Natural killer cell (primary cell): ENCODE results near the gene SDC3. TPM values are rescaled to one million over a fixed set of nuclear protein-coding genes. Genes with fewer than 3 reads are reported as not detected.

Source experiments
- ATAC-seq, 3 donors: fragments of 150-1000 bp in 2 of 3; fragments of 200-7000 bp in 1 of 3; cut with Tn5 transposase; 1 replicate in 1 of 3; 2 replicates in 2 of 3; pipeline ENCODE4 v1.10.0; 2021; ENCODE audit warnings: mild to moderate bottlenecking in 2 of 3, moderate library complexity in 2 of 3
- DNase-seq, 2 donors: peaks; one replicate each; pipeline versions ENCODE4 v3.0.0 to v3.0.0-alpha.2; 2013 to 2021; ENCODE audit warnings: mixed read lengths in 1 of 2
- H3K27ac ChIP-seq: one replicate; pipeline ENCODE4 v1.5.1; 2013; ENCODE audit warnings: mild to moderate bottlenecking, low read length
- H3K27me3 ChIP-seq: one replicate; pipeline ENCODE4 v1.6.1; 2013; ENCODE audit warnings: low read length; ENCODE audit not compliant: control insufficient read depth, insufficient read depth
- H3K36me3 ChIP-seq: one replicate; pipeline ENCODE4 v1.6.1; 2013; ENCODE audit warnings: low read length; ENCODE audit not compliant: control insufficient read depth, insufficient read depth
- H3K4me1 ChIP-seq: one replicate; pipeline ENCODE4 v1.6.1; 2013; ENCODE audit warnings: low read length; ENCODE audit not compliant: control insufficient read depth, insufficient read depth
- H3K4me3 ChIP-seq: one replicate; pipeline ENCODE4 v1.5.1; 2013; ENCODE audit warnings: low read length
- H3K9me3 ChIP-seq: one replicate; pipeline ENCODE4 v1.6.1; 2013; ENCODE audit warnings: low read length; ENCODE audit not compliant: control insufficient read depth, insufficient read depth
- H3K27ac Mint-ChIP-seq, 2 donors: one replicate each; pipeline ENCODE4 v1.8.0; 2022; ENCODE audit warnings: mild to moderate bottlenecking in 2 of 2, mixed read lengths in 2 of 2, moderate library complexity in 1 of 2
- H3K27me3 Mint-ChIP-seq, 2 donors: one replicate each; pipeline ENCODE4 v1.8.0; 2022; ENCODE audit warnings: low read depth in 2 of 2, mixed read lengths in 2 of 2
- H3K36me3 Mint-ChIP-seq: one replicate; pipeline ENCODE4 v1.8.0; 2022; ENCODE audit warnings: mixed read lengths
- H3K4me1 Mint-ChIP-seq, 2 donors: one replicate each; pipeline ENCODE4 v1.8.0; 2022; ENCODE audit warnings: mixed read lengths in 2 of 2
- H3K4me3 Mint-ChIP-seq: one replicate; pipeline ENCODE4 v1.8.0; 2022; ENCODE audit warnings: mild to moderate bottlenecking, moderate library complexity, mixed read lengths
- H3K9me3 Mint-ChIP-seq, 2 donors: one replicate each; pipeline ENCODE4 v1.8.0; 2022; ENCODE audit warnings: mixed read lengths in 2 of 2
- CTCF ChIP-seq: fragments of 200-600 bp; IDR thresholded peaks from one replicate; pipeline ENCODE4 v1.8.0; 2022; ENCODE audit warnings: antibody characterized with exemption
- WGBS: methylation state at CpG from one replicate; pipeline ENCODE4 v1.1.7; 2013; ENCODE audit warnings: missing lambda C conversion rate; ENCODE audit not compliant: insufficient coverage; 5-methylcytosine and 5-hydroxymethylcytosine counted together
- intact Hi-C: fragments of 100-400 bp; cut with micrococcal nuclease; formaldehyde crosslinking; loops from one replicate; pipeline ENCODE4 v1.14.2; 2022
- total RNA-seq, 4 donors: library from RNA; stranded (reverse); fragments of 120-200 nt in 1 of 4; gene quantifications; one replicate each; pipeline versions ENCODE4 v1.2.3 to v1.2.4, GENCODE V29; 2013 to 2022

The SDC3 gene
- total RNA-seq, 3 donors from 2014 or later (not counting 1 experiment from before 2014, with no cell fraction given), result 0.33 to 0.63 TPM; not detected in 1

- intact Hi-C loops, result no loop called here
- TF ChIP-seq CTCF, result no peak
Observed at GRCh38 chr1:30898031-30898815, 10.3 kb downstream of the SDC3 start.

GRCh38 chr1:30896905-30897304 lies 11.7 kb downstream of the SDC3 start:
- TF ChIP-seq CTCF, result no peak
- H3K27ac ChIP-seq, result no peak overlapping the region
- no peak overlapping the region for H3K4me3 ChIP-seq
- Mint-ChIP-seq H3K4me1 (peaks cover 0 to 10% of the 10 kb centered on the region in 2 donors), H3K36me3 (no peaks in the 10 kb centered on the region), H3K9me3 (peaks cover 0 to 6% of the 10 kb centered on the region in 2 donors), H3K27me3 (peaks cover 21 to 25% of the 10 kb centered on the region in 2 donors), H3K4me3 (no peak overlapping the region), H3K27ac (no peak overlapping the region)
- intact Hi-C loops, result no loop called here
- DNase-seq (no peak), ATAC-seq (no peak)
- peaks cover 2% of the 10 kb centered on the region for H3K4me1 ChIP-seq
- no peaks in the 10 kb centered on the region for H3K9me3 ChIP-seq
- H3K36me3 ChIP-seq, result no peaks in the 10 kb centered on the region
- WGBS, result 77% methylated on average over 2 of the region's 2 CpGs
- peaks cover 7% of the 10 kb centered on the region for H3K27me3 ChIP-seq

More at GRCh38 chr1:30898031-30898815, 10.3 kb downstream of the SDC3 start:
- Histone ChIP-seq H3K36me3 (no peaks in the 10 kb centered on the region), H3K27me3 (peaks cover 7% of the 10 kb centered on the region), H3K4me1 (no peaks in the 10 kb centered on the region), H3K9me3 (no peaks in the 10 kb centered on the region), H3K27ac (no peak overlapping the region), H3K4me3 (no peak overlapping the region)
- H3K27me3 Mint-ChIP-seq, result peaks cover 26 to 28% of the 10 kb centered on the region in 2 donors
- H3K36me3 Mint-ChIP-seq, result no peaks in the 10 kb centered on the region
- no peak for ATAC-seq
- peaks cover 0 to 10% of the 10 kb centered on the region in 2 donors for H3K4me1 Mint-ChIP-seq
- no peak overlapping the region for H3K27ac Mint-ChIP-seq
- WGBS, result 81% methylated on average over 10 of the region's 10 CpGs
- no peak overlapping the region for H3K4me3 Mint-ChIP-seq
- H3K9me3 Mint-ChIP-seq, result peaks cover 0 to 6% of the 10 kb centered on the region in 2 donors
- no peak for DNase-seq

- WGBS, result 74% methylated on average over 6 of the region's 6 CpGs
Observed at GRCh38 chr1:30895944-30896660, 12.5 kb downstream of the SDC3 start.

More at GRCh38 chr1:30895944-30896660, 12.5 kb downstream of the SDC3 start:
- Histone ChIP-seq H3K36me3 (no peaks in the 10 kb centered on the region), H3K4me1 (peaks cover 3% of the 10 kb centered on the region), H3K27ac (no peak overlapping the region), H3K27me3 (peaks cover 7% of the 10 kb centered on the region), H3K9me3 (no peaks in the 10 kb centered on the region), H3K4me3 (no peak overlapping the region)
- Mint-ChIP-seq H3K4me1 (peaks cover 0 to 10% of the 10 kb centered on the region in 2 donors), H3K4me3 (no peak overlapping the region), H3K27ac (no peak overlapping the region), H3K9me3 (peaks cover 0 to 6% of the 10 kb centered on the region in 2 donors), H3K27me3 (peaks cover 21 to 25% of the 10 kb centered on the region in 2 donors), H3K36me3 (no peaks in the 10 kb centered on the region)
- intact Hi-C loops, result no loop called here
- ATAC-seq, result no peak
- DNase-seq, result no peak
- TF ChIP-seq CTCF, result no peak
